GM12891 (cell line): ENCODE data around the gene NKAIN2.

Experiments
- POLR2A ChIP-seq: IDR thresholded peaks from 2 replicates; pipeline ENCODE4 v1.6.1; 2011; ENCODE audit warnings: low read depth, low read length, control low read depth
- POLR2AphosphoS5 ChIP-seq: IDR thresholded peaks from 2 replicates; pipeline ENCODE4 v1.6.1; 2011; ENCODE audit warnings: low read depth, low read length, control low read depth
- POU2F2 ChIP-seq: IDR thresholded peaks from 2 replicates; pipeline ENCODE4 v1.6.1; 2011; ENCODE audit warnings: low read depth, mild to moderate bottlenecking, control low read depth, low read length, moderate library complexity
- TAF1 ChIP-seq: IDR thresholded peaks from 2 replicates; pipeline ENCODE4 v1.6.1; 2011; ENCODE audit warnings: low read depth, low read length, control low read depth

DNA sequence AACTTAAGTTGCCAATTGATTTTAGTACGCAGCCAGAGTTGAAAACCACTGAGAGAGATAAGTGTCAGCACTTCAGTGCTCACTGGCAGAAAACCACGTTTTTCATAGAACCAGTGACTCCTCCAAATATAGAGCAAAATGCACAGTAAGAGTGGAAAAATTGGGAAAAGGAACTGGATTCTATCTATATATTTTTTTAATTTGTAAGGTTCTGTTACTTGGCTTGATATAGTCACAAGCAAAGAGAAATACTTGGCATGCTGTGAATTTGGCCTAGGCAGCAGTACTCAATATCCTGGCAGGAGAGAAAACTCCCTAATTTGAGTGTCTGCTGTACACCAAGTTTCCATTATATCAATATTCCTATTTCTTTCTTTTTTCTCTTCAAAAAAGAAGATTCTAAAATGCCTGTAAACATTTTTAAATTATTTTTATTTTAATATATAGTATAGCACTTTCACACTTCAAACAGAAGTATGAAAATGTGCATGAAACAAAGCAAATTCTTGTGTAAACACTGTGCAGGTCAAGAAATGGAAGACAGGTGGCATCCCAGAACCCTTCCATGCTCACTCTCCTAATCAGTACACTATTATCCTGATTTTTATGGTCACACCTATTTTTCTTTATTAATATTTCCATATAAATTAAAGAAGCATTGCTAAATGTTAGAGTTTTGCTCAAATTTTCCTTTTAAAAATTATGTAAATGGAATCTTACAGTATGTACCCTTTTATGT, 596.8 kb downstream of the NKAIN2 start:
- TF ChIP-seq POLR2A (no peak), TAF1 (no peak), POLR2AphosphoS5 (no peak), POU2F2 (no peak)
